NCI-H526 treated with DMSO at 0.1 percent for 48 hours (cell line): ENCODE data around the gene SOD3.

Experiments used
- DNase-seq: peaks from one replicate; lab custom pipeline; 2025; lab: John Stamatoyannopoulos, UW

SOD3 gene

GRCh38 chr4:24842356-24842755 lies 47.0 kb downstream of the SOD3 start:
- peak; percentile 58 for DNase-seq

DNA sequence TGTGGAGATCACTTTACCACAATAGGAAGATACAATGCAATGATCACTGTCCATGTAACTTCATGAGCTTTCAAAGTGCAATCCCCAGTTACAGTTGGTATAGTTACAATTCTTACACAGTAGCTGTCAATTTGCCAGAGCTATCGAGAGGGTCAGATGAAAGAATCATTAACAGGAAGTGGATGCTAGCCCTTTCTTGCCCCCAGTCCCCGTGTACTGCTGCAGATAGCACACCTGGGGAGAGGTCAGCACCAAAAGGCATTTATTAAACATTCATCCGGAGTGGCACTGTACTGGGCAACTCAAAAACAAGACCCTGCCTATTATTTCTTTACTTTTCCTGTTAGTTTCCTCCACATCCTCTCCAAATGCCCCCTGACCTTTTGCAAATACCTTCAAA lies 47.7 kb downstream of the SOD3 start:
- DNase-seq: no peak

GRCh38 chr4:24845132-24845531 lies 49.8 kb downstream of the SOD3 start:
- DNase-seq: no peak

- DNase-seq: no peak
Measured at GRCh38 chr4:24845902-24846301, 50.5 kb downstream of the SOD3 start.

DNA sequence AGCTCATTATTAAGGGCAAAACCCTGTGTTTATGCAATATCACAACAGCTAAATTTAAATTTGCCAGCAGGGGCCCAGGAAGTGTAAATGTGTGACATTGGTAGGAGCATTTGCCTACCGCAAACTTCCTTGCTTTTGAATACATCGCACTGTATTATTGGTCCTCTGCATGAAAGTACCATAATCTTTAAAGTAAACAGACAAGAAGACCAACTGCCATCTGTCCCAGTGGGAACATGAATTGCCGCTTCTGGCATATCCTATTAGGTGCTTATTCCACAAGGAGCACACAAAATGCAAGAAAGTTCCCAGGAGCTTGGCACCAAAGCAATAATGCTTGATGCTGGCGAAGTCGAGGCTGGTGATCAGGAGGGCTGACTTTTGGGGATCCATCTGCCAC lies 51.3 kb downstream of the SOD3 start:
- DNase-seq: peak; percentile 42

DNA sequence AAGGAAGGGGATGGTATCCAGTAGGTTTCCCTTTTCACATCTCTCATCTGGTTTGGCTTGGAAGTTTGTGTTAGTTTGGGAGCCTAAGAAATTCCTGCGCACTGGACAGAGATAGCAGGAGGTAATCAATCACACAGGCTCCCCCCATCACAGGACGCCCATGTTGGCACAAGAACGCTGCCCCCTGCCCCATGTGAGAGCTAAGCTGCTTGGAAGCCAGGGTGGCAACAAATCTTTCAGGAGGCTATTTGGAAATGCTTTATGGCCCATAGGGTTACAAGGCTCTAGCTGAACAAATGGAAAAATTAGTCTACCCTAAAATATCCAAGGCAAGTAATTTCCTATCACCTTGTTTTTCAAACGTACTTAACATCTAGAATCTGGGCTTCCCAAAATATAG lies 54.0 kb downstream of the SOD3 start:
- DNase-seq: no peak

- no peak for DNase-seq
Measured at GRCh38 chr4:24849756-24850155, 54.4 kb downstream of the SOD3 start.
